ENCODE measurements around the gene MIS12. TPM values are rescaled to one million over a fixed set of nuclear protein-coding genes. Genes with fewer than 3 reads are reported as not detected.

MIS12 gene
- polyA plus RNA-seq, 1 donor: 23.9 TPM

DNA sequence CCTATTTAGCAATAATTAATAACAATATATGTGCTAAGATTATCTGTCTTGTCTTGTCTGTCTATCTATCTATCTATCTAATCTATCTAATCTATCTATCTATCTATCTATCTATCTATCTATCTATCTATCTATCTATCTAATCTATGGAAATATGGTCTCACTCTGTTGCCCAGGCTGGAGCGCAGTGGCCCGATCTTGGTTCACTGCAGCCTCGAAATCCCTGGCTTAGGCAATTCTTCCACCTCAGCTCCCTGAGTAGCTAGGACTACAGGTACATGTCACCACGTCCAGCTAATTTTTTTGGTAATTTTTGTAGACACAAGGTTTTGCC is 44.7 kb downstream of the MIS12 start:
- no peaks in the 10 kb centered on the region for H3K36me3 ChIP-seq (ENCODE audit: control insufficient read depth, insufficient read depth, low read length)
- whole genome bisulfite sequencing (ENCODE audit: insufficient coverage, low lambda C conversion rate): 94% methylated on average over 2 of the region's 4 CpGs
- no peak for DNase-seq

DNA sequence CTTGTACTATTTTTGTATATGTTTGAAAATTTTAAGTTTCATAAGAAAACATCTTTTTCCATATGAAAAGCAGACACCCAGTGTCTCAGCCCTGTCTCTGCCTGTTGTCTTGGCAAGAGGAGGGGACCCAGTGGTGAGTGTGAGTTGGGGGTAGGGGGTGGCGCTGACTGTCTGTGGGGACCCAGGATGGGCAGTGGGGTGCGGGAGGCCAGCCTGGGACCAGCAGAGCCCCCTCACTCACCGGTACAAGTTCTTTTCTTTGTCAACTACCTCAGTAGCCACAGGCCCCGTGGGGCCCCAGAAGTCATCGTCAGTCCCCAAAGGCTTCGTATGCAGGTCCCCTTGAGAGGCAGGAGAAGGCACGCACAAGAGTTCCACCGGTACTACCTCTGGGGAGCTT is 46.2 kb downstream of the MIS12 start:
- Histone ChIP-seq H3K9me3 (ENCODE audit: control insufficient read depth, low read depth, low read length) (no peaks in the 10 kb centered on the region), H3K27me3 (ENCODE audit: control insufficient read depth, insufficient read depth, low read length) (no peaks in the 10 kb centered on the region), H3K27ac (ENCODE audit: low read length) (no peak overlapping the region), H3K4me3 (ENCODE audit: low read length) (no peak overlapping the region), H3K4me1 (ENCODE audit: control insufficient read depth, insufficient read depth, low read length) (no peaks in the 10 kb centered on the region), H3K36me3 (ENCODE audit: control insufficient read depth, insufficient read depth, low read length) (no peaks in the 10 kb centered on the region)
- no CpG with 5 or more reads among the region's 8 CpGs for WGBS (ENCODE audit: insufficient coverage, low lambda C conversion rate)
- no peak for DNase-seq

More for the DNA sequence above, 44.7 kb downstream of the MIS12 start:
- no peaks in the 10 kb centered on the region for H3K27me3 ChIP-seq (ENCODE audit: control insufficient read depth, insufficient read depth, low read length)
- H3K9me3 ChIP-seq (ENCODE audit: control insufficient read depth, low read depth, low read length): no peaks in the 10 kb centered on the region
- no peaks in the 10 kb centered on the region for H3K4me1 ChIP-seq (ENCODE audit: control insufficient read depth, insufficient read depth, low read length)
- no peak overlapping the region for H3K27ac ChIP-seq (ENCODE audit: low read length)
- H3K4me3 ChIP-seq (ENCODE audit: low read length): no peak overlapping the region

DNA sequence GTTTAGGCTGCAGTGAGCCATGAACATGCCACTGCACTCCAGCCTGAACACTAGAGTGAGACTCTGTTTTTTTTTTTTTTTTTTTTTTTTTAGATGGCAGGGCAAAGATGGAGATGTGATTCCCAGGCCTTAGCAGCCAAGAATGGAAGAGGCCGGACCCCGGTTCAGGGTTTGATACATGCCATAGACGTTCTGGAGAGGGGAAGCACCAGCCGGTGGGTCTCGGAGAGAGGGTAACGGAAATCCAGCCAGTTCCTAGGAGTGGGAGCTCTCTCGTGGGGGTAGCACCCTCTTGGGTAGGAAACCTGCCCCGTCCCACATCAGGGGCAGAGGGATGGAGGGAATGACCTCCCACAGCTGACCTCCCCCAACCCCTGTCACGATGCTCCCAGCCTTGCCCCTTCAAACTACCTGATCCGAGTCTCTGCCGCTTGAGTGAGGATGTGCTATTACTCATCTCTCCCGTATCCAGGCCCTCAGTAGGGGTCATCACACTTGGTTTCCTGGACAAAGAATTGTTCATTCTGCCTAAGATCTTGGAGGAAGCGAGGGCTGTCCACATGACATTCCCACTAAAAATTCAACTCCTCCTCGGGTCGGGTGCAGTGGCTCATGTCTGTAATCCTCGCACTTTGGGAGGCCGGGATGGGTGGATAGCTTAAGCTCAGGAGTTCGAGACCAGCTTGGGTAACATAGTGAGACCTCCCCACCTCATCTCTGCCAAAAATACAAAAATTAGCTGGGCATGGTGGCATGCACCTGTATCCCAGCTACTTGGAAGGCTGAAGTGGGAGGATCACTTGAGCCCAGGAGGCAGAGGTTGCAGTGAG is 47.3 kb downstream of the MIS12 start:
- no peak for DNase-seq
- Histone ChIP-seq H3K27me3 (ENCODE audit: control insufficient read depth, insufficient read depth, low read length) (no peaks in the 10 kb centered on the region), H3K4me1 (ENCODE audit: control insufficient read depth, insufficient read depth, low read length) (no peaks in the 10 kb centered on the region), H3K9me3 (ENCODE audit: control insufficient read depth, low read depth, low read length) (no peaks in the 10 kb centered on the region), H3K36me3 (ENCODE audit: control insufficient read depth, insufficient read depth, low read length) (no peaks in the 10 kb centered on the region), H3K27ac (ENCODE audit: low read length) (no peak overlapping the region), H3K4me3 (ENCODE audit: low read length) (no peak overlapping the region)
- WGBS (ENCODE audit: insufficient coverage, low lambda C conversion rate): no CpG with 5 or more reads among the region's 18 CpGs

DNA sequence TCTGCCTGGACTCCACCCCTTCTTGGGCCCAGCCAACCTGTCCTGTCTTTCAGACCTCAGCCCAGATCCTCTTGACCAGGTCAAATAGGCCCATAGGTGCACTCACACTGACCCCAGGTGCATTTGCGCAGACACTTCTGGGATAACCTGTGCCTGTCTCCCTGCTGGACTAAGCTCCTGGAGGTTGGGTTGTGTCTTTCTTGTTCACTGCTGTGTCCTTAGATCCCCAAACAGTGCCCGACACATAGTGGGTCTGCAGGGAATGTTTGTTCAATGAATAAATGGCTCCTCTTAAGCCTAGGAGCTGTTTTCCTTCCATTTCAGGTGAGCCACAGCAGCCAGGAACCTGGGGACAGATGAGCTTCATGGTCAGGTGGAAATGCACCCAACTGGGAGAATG is 49.1 kb downstream of the MIS12 start:
- no CpG with 5 or more reads among the region's 2 CpGs for WGBS (ENCODE audit: insufficient coverage, low lambda C conversion rate)
- Histone ChIP-seq H3K27ac (ENCODE audit: low read length) (no peak overlapping the region), H3K4me3 (ENCODE audit: low read length) (no peak overlapping the region), H3K9me3 (ENCODE audit: control insufficient read depth, low read depth, low read length) (no peaks in the 10 kb centered on the region), H3K4me1 (ENCODE audit: control insufficient read depth, insufficient read depth, low read length) (no peaks in the 10 kb centered on the region), H3K27me3 (ENCODE audit: control insufficient read depth, insufficient read depth, low read length) (no peaks in the 10 kb centered on the region), H3K36me3 (ENCODE audit: control insufficient read depth, insufficient read depth, low read length) (no peaks in the 10 kb centered on the region)
- no peak for DNase-seq

DNA sequence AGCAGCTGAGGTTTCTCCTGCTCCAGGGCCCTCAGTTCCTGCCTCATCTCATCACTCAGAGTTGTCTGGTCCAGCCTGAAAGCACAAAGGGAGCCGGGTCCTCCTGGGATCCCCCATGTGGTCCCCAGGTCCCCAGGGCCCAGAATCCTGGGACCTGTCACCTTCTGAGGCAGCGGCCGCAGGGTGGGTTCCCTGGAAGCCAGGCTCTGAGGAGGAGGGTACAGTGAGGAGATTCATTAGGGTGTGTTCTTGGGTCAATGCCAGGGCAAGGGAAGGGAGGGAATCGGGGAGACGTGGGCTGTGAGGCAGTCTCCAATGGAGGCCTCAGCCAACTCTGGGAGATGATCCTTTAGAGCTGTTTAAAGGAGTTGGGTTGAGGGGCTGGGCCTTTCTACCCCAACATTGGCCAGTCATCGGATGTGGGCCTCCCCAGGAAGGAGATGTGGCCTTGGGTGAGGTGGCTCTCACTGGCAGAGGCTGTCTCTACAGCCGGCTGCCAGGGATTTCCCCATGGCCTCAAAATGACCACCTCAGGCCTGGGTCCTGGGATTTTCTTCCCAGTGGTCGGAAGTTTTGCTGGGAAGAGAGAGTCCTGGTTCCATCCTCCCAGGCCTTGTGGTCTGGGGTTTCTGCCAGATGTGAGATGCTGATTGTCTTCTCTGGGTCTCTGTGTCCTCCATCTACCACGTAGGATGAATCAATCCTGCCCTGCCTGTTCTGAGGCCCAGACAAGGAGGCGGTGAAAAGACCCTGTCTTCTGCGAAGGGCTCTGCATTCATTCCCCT is 50.7 kb downstream of the MIS12 start:
- H3K9me3 ChIP-seq (ENCODE audit: control insufficient read depth, low read depth, low read length): no peaks in the 10 kb centered on the region
- H3K4me1 ChIP-seq (ENCODE audit: control insufficient read depth, insufficient read depth, low read length): no peaks in the 10 kb centered on the region
- no peaks in the 10 kb centered on the region for H3K27me3 ChIP-seq (ENCODE audit: control insufficient read depth, insufficient read depth, low read length)
- WGBS (ENCODE audit: insufficient coverage, low lambda C conversion rate): no CpG with 5 or more reads among the region's 11 CpGs
- H3K36me3 ChIP-seq (ENCODE audit: control insufficient read depth, insufficient read depth, low read length): no peaks in the 10 kb centered on the region
- H3K27ac ChIP-seq (ENCODE audit: low read length): no peak overlapping the region
- no peak overlapping the region for H3K4me3 ChIP-seq (ENCODE audit: low read length)
- no peak for DNase-seq

DNA sequence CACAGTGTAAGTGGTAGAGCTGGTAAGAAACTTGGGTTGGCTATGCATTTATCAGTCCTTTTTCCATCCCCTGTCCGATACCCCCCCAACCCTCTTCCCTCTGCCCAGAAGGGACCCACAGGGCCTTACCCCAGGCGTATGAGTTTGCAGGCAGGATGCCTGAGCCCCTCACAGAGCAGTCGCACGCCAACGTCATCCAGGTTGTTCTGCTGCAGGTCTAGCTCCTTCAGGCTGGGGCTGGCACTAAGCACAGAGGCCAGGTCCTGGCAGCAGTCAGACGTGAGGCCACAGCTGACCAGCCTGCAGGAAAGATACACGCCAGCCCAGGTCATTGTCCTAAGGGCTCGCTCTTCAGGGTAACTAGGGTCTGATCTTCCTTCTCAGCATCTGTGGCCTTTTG is 52.9 kb downstream of the MIS12 start:
- no peak for DNase-seq
- WGBS (ENCODE audit: insufficient coverage, low lambda C conversion rate): no CpG with 5 or more reads among the region's 8 CpGs
- H3K36me3 ChIP-seq (ENCODE audit: control insufficient read depth, insufficient read depth, low read length): no peaks in the 10 kb centered on the region
- H3K4me3 ChIP-seq (ENCODE audit: low read length): no peak overlapping the region
- H3K27me3 ChIP-seq (ENCODE audit: control insufficient read depth, insufficient read depth, low read length): no peaks in the 10 kb centered on the region
- no peaks in the 10 kb centered on the region for H3K9me3 ChIP-seq (ENCODE audit: control insufficient read depth, low read depth, low read length)
- no peaks in the 10 kb centered on the region for H3K4me1 ChIP-seq (ENCODE audit: control insufficient read depth, insufficient read depth, low read length)
- H3K27ac ChIP-seq (ENCODE audit: low read length): no peak overlapping the region

DNA sequence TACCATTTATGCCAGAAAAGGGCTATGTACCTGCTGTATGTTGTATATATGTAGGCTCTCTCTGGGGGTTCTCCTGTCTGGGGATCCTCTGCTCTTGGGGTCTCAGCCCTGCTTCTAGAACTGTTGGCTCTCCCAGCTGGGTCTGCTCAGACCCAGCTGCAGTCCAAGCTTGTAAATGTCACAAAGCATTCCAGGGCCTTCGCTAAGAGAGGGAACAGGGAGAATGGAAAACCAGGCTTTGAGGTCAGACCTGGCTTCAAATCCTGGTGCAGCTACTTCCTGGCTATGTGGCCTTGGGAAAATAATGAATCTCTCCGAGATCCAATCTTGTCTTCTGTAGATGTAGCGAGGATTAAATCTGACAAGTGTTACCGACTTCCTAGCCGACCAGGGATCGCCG is 54.0 kb downstream of the MIS12 start:
- no peak for DNase-seq
- H3K9me3 ChIP-seq (ENCODE audit: control insufficient read depth, low read depth, low read length): no peaks in the 10 kb centered on the region
- no peak overlapping the region for H3K4me3 ChIP-seq (ENCODE audit: low read length)
- no peaks in the 10 kb centered on the region for H3K36me3 ChIP-seq (ENCODE audit: control insufficient read depth, insufficient read depth, low read length)
- H3K27me3 ChIP-seq (ENCODE audit: control insufficient read depth, insufficient read depth, low read length): no peaks in the 10 kb centered on the region
- WGBS (ENCODE audit: insufficient coverage, low lambda C conversion rate): no CpG with 5 or more reads among the region's 7 CpGs
- H3K4me1 ChIP-seq (ENCODE audit: control insufficient read depth, insufficient read depth, low read length): no peaks in the 10 kb centered on the region
- H3K27ac ChIP-seq (ENCODE audit: low read length): no peak overlapping the region

Other genes with a start within 250 kb of the MIS12 start
- gene RABEP1, start 204.3 kb upstream of the MIS12 start, polyA plus RNA-seq: 42.5 TPM
- 55.3 TPM for gene NUP88, start 66.9 kb upstream of the MIS12 start, polyA plus RNA-seq
- gene RPAIN, start 66.4 kb upstream of the MIS12 start, polyA plus RNA-seq: 62.4 TPM
- gene C1QBP, start 47.4 kb upstream of the MIS12 start, polyA plus RNA-seq: 140 TPM
- gene DHX33, start 17.6 kb upstream of the MIS12 start, polyA plus RNA-seq: 14.4 TPM
- 65.4 TPM for gene DERL2, start 388 bp upstream of the MIS12 start, polyA plus RNA-seq
- 29.1 TPM for gene NLRP1, start 97.9 kb downstream of the MIS12 start, polyA plus RNA-seq

Measured in large intestine (tissue), 3 donors.